Activated CD4-positive, CD25-positive, alpha-beta regulatory T cell treated with anti-CD3 and anti-CD28 coated beads, Interleukin-2, amount 50 U/mL, for 16 hours (primary cell): ENCODE measurements around the gene SEC14L2.
"Not testable (repeated sequence)": the region's sequence is repeated elsewhere in the genome, so short reads cannot be mapped to it uniquely, and the experiment has no call there.

Source experiments
- DNase-seq: peaks from one replicate; pipeline ENCODE4 v3.0.0-alpha.2; 2020; ENCODE audit warnings: low read depth, low spot score

SEC14L2 gene

DNA sequence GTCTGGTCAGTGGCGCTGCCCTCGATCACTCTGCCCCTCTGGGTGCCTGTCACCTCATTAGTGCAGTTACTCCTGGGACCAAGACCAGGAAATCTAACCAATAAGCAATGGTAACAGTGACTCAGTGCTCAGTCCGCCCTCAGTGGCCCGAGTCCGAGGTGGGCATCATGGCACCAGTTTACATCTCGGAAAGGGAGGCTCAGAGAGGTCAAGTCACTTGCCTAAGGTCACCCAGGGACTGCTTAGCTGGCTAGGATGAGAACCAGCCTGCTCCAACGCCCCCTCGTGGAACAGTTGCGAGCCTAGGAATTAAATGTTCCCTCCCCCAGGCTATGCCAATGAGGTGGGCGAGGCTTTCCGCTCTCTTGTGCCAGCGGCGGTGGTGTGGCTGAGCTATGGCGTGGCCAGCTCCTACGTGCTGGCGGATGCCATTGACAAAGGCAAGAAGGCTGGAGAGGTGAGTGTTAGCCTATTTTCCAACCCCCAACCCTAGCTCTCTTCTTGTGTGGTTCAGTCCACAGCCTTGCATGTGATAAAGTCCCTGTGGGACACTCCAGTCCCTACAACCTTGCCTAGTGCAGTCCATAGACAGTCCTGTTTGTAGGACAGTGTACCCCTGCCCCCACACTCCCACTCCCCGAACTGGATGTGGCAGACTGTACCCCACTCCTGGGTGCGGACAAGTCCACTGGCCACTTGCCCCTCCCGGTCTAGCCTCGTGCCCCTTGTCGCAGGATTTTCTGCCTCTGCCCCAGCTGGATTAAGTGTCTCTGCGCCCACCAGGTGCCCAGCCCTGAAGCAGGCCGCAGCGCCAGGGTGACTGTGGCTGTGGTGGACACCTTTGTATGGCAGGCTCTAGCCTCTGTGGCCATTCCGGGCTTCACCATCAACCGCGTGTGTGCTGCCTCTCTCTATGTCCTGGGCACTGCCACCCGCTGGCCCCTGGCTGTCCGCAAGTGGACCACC, 29.9 kb downstream of the SEC14L2 start:
- peak; percentile 78 for DNase-seq

DNA sequence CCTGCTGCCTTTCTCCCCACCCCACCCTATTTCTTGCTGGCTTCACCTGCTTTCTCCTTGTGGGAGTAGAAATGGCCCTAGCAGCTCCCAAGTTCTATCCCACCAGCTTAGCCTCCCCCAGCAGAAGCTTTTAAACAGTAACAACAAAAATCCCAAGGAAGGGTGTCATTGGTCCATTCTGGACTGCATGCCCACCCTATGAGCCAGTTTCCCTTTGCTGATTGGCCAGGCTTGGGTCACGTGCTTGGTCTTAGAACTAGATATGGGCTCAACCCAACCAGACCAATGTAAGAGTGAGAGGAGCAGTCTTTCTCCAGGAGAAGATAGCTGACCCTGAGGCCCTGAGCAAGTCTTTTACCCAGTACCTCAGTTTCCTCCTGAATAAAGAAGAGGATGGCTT, 31.1 kb downstream of the SEC14L2 start:
- DNase-seq: no peak

DNA sequence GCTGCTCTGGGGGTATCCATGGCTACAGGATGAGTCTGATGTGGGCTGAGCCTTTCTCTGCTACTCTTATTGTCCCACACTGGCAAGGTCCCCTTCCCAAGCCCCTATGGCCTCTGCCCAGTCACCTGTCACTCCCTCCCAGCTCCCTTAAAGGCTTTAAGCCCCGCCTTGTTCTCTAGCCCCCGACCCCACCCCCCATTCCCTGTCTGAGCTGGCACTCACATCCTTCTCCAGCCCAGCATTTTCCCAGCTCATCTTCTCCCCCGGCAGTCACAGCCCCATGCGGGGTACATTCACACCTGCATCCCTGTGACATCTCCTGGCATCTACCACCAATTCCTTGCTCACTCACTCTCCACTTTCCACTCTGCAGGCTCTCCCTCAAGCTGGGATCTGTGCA, 33.1 kb downstream of the SEC14L2 start:
- no peak for DNase-seq

DNA sequence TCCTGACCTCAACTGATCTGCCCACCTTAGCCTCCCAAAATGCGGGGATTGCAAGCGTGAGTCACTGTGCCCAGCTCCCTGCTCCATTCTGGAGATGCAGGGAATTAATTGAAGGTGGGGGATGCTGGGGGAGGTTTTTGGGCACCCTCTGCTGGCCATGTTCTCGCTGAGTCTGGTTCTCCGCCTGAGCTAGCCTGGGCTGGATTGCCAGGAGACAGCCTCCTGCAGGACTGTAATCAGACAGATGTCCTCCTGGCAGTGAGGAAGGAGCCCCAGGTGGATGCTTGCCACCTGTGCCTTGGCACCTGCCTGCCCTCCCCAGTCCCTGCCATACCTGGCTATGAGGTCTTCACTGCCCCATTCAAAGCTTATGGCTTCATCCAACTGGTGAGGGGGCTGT, 34.1 kb downstream of the SEC14L2 start:
- DNase-seq: no peak

DNA sequence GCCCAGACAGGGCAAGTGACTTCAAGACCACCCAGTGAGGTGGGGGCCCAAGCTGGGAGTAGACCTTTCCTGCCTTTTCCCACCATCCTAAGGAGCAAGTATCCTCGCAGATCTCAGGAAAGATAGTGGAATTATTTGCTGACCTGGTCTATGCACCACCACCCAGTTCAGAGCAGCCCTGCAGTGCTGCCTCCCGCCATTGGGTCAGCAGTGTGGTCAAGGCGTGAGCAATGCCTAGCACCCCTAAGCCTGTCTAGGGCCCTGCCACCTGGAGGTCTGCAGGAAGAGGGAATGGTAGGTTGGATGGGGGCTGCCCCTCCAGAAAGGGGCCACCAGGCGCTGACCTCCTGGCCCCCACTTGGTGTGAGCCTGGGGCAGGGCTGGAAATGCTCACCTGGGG, 35.3 kb downstream of the SEC14L2 start:
- no peak for DNase-seq

DNA sequence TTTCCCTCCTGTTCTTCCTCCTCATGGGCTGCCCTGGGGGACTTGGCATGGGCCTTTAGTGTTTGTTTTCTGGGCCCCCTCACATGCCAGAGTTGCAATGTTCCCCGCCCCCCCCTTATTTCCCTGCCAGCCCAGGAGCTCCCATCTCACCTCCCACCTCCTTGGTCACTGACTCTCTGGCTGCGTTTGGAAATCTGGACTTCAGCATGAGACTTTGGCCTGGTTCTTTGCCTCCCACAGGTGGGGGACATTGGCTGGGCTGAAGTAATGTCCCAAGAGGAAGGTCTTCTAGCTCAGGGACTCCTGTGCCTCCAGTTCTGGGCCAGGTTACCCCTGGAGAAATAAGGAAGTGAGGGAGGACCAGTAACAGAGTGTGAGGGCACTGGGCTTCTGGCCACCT, 35.7 kb downstream of the SEC14L2 start:
- no peak for DNase-seq

DNA sequence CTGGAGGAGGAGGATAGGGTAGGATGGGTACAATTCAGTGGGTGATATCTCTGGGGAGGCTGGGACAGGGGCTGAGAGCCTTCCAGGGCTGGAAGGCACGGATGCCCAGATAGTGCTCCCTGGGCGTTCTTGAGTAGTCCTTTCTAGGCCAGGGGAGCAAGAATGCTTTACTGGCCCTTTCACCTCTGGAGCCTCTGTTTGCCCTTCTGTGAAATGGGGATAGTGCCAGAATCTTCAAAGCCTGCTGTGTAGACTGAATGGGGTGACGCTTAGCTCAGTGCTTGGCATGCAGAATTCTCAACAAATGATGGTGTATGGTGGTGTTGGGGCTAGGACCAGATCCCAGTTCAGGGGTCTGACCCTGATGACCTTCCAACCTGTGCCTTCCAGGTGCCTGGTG, 36.4 kb downstream of the SEC14L2 start:
- no peak for DNase-seq

DNA sequence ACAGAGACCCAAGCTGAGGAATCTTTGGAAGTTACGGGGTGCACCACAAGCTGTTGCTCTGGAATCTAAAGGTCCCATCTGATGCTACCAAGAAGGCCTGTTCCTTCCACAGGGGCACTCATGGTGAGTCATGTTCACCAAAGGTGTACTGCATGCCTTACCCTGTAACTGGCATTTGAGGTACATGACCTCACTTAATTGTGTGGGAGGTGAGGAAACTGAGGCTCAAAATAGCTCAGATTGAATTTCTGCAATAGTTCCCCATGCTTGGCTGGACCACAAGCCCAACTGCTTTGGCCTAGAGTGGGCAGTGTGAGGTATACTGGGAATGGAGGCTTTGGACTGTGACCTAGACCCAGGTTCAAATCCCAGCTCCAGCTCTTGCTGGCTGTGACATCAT, 37.0 kb downstream of the SEC14L2 start:
- no peak for DNase-seq

DNA sequence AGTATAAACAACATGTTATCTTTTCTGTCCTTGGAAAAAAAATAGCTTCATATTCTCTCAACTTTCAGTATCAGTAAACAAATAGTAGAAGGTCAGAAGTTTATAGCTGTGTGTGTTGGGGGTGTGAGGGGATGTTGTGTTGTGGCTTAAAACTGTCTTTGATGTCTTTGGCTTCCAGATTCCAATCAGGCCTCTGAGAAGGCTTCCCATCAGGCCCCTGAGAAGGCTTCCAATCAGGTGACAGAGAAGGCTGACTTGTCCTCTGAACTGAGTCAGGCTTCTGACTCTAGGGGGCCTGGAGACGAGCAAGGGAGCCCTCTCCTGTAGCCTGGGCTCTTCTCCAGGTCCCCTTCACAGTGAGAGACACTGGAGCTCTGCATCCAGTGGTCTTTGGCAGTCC, 38.0 kb downstream of the SEC14L2 start:
- no peak for DNase-seq

DNA sequence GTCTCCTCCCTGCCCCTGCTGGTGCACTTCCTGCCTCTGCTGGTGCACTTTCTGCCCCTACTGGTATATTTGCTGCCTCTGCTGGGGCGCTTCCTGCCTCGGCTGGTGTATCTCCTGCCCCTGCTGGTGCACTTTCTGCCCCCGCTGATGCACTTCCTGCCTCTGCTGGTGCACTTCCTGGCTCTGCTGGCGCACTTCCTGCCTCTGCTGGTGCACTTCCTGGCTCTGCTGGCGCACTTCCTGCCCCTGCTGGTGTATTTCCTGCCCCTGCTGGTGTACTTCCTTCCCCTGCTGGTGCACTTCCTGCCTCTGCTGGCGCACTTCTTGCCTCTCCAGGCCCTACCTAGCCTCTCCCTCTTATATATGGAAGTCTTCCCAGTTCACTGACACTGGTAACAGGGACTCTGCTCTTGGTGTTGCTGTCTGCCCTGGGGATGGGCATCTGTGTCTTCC, 38.9 kb downstream of the SEC14L2 start:
- peak; percentile 71 for DNase-seq

DNA sequence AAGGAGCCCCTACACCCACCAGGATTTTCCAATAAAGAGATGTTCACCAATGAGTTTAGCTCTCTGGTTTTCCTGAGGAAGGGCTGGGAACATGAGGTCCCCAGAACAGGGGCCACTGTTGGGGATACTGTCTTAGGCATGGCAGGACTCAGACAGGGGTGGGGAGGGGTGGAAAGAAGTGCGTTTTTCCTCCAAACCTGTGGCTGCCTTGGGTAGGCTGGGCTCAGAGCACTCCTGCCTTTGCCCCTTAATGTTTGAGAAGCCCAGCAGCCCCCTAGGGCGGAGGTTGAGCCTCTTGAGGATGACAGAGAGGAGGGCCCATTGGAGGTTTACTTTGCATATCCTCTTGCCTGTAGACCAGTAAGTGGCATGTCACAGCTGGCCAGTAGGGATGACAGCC, 39.4 kb downstream of the SEC14L2 start:
- DNase-seq: no peak

DNA sequence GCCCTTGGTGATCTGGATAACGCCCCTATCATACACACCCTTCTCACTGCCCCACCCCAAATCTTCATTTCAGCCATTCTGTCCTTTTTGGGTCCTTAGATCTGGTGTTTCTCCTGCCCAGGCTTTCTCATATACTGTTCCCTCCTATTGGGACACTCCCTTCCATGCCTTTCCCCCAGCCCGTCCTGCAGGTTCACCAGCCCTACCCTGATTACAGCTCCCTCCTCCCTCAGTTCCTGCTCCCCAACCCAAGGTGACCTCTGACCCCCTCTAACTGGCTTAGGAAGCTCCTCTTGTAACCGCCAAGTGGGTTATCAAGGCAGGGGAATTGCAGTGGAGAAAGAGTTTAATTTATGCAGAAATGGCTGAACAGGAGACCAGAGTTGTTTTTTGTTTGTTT, 41.7 kb downstream of the SEC14L2 start:
- no peak for DNase-seq

DNA sequence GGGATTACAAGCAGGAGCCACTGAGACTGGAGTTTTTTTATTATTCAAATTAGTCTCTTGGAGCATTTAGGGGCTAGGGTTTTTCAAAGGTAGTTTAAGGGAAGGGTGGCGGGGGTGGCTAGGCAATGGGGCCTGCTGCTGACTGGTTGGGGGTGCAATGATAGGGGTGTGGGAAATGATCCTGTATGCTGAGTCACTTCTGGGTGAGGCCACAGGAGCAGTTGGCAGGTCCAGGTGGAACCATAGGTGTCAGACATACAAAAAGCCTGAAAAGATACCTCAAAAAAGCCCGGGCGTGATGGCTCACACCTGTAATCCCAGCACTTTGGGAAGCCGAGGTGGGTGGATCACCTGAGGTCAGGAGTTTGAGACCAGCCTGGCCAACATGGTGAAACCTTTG, 42.4 kb downstream of the SEC14L2 start:
- DNase-seq: no peak

DNA sequence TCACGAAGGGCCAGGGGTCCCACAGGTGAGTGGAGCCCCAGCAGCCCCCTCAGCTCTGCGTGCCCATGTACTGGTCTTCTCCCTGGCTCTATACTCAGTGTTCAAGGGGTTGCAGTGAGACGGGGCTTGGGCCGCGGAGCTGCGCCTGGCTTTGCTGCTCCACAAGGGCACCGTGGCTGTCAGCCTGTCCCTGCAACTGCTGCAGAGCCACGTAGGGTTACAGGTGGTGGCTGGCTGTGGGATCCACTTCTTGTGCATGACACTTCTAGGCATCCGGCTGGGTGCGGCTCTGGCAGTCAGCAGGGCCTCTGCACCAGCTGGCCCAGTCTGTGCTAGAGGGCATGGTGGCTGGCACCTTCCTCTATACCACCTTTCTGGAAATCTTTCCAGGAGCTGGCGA, 43.0 kb downstream of the SEC14L2 start:
- no peak for DNase-seq

DNA sequence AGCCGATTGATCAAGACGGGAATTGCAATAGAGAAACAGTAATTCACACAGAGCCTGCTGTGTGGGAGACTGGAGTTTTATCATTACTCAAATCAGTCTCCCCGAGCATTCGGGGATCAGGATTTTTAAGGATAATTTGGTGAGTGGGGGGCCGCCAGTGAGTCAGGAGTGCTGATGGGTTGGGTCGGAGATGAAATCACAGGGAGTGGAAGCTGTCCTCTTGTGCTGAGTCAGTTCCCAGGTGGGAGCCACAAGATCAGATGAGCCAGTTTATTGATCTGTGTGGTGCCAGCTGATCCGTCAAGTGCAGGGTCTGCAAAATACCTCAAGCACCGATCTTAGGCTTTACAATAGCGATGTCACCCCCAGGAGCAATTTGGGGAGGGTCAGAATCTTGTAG, 44.3 kb downstream of the SEC14L2 start:
- DNase-seq: no peak

DNA sequence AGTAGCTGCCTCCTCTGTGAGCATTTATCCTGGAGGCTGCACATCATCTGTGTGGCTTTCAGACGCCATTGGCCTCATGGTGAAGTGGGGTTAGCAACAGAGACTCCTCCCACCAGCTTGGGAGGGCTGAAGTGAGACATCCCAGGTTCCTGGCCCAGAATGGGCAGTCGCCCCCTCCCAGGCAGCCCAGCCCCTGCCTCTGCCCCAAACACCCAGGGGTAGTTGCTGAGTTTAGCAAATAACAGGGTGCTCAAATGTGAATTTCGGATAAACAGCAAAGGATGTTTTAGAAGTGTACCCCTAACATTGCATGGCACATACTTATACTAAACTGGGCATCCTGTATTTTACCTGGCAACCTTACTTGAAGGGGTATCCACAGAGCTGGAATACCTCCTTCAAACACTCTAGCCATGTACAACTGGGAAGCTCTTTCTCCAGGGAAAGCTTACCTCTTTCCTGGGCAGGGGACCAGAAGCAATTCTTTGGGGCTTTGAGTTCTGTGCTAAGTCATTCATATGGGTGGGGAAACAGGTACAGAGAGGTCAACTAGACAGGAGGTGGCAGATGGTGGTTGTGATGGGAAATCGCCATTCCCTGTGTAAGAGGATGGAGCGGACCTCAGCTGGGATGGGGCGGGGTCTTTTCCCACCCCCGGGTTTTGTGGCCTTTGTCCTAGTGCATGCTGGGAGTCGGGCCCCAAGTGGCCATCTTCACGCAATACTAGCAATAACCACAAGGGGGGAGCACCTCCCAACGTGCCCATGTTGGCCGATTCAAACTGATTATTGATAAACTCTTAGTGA, 48.0 kb downstream of the SEC14L2 start:
- no peak for DNase-seq

DNA sequence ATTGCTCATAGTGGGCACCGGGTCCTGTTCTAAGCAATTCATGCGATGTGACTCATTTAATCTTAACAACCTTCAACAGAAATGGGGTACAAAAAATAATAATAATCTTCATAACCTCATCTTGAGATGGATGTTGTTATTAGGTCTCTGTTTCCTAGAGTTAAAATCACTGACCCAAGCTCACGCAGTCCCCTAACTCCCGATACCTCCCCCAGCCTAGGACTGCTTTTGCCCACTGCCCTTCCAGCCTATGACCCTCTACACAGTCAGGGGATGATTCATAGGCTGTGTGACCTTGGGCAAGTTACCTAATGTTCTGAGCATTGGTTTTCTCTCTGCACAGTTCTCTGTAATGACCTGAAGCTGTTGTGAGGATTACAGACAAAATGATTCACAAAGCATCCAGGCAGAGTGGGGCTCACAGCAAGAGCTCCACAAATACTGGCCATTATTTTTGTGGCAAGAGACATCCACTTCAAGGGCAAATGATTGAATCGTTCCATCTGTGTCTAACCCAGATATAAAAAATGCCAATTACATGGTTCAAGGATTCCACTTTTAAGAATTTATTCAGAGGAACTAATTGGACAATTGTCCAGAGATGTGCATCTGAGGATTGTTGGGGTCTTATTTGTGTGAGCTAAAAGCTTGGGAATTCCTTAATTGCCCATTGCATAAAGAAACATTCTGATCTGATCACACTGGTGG, 48.8 kb downstream of the SEC14L2 start:
- DNase-seq: no peak

DNA sequence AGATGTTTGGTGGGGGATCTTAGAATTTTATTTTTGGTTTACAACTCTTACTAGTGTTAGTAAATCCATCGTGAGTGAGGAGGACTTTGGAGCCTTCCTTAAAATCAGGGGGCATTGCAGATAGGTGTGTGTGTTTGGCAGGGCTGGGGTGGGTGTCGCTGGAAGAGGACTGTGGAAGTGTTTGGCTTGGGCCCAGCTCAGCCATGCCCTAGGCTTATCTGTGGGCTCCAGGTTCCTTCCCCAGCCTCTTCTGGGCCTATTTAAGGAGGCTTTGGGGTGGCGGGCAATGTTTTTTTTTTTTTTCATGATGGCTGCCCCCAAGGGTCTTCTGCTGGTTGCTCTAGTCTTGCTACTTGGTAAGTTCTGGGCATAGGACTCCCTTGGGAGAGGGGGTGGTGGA, 50.8 kb downstream of the SEC14L2 start:
- DNase-seq: no peak

DNA sequence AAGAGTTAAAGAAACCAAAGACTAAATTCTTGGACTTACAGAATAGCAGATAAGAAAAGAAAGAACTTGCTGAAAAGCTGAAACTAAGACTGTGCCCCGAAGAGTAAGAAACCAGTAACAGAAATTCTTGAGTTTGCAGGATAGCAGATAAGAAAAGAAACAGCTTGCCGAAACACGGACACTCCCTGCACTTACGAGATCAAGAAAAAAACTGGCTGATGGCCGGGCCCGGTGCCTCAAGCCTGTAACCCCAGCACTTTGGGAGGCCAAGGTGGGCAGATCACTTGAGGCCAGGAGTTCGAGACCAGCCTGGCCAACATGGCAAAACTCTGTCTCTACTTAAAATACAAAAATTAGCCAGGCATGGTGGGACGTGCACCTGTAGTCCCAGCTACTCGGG, 54.7 kb downstream of the SEC14L2 start:
- DNase-seq: not testable (repeated sequence)

DNA sequence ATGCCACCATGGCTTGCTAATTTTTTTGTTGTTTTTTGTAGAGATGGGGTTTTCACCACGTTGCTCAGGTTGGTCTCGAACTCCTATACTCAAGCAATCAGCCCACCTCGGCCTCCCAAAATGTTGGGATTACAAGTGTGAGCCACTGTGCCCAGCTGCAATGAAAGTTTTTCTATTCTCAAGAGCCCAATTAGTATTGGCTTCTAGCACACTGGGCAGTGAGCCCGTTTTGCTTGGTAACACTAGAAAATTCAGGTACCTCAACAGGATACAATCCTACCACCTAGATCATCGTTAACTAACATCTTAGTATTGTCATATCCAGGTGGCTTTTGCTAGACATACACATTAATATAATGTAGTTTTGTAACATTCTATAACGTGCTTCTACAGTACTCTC, 56.0 kb downstream of the SEC14L2 start:
- no peak for DNase-seq

DNA sequence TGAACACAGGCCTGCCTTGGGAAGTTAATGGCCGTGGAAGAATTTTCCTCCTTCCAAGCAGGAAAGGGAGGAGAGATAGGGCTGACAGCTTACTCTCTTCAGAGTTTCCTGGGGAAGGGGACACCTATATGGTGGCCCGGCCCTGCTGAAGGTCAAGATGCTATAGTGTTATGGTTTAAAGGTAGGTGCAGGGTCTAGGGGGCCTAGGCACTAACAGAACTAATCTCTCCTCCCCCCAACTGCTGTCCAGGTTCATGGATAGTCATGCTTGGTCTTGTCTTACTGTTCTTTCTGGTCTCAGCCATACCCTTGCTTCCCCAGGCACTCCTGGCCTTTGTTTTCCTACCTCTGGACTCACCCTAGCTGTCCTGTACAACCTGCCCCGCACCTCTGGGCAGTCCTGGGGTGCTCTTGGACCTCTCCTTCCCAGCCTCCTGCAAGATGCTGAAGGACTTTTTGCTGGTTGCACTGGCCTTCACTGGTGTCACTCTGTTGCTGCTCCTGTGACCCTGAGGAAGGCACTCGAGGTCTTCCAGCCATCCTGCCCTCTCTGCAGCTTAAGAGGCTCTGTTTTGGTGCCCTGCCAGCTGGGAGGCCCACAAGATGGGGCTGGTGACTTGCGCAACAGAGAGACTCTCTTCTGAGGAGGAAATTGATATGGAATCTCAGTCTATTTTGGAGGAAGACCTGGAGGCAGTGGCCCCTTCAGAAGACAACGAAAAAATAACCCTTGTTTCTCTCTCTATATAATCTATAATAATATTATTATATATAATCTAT, 57.1 kb downstream of the SEC14L2 start:
- no peak for DNase-seq
